ENCODE data around the gene CD82. TPM values are rescaled to one million over a fixed set of nuclear protein-coding genes. Genes with fewer than 3 reads are reported as not detected.
A peak's percentile ranks its signal among the peaks of the same experiment; 100 is the strongest.

Gene CD82
- polyA plus RNA-seq, 1 donor, result 11.4 TPM

GRCh38 chr11:44617671-44618461 lies 52.4 kb downstream of the CD82 start:
- DNase-seq, result no peak

GRCh38 chr11:44618561-44619425 lies 53.3 kb downstream of the CD82 start:
- DNase-seq, result no peak

GRCh38 chr11:44620328-44620725 lies 54.9 kb downstream of the CD82 start:
- no peak for DNase-seq

- DNase-seq, result peak; percentile 62
Observed at GRCh38 chr11:44621140-44621681, 55.7 kb downstream of the CD82 start.

GRCh38 chr11:44621784-44622183 lies 56.3 kb downstream of the CD82 start:
- no peak for DNase-seq

GRCh38 chr11:44622190-44622650 lies 56.8 kb downstream of the CD82 start:
- no peak for DNase-seq

GRCh38 chr11:44622721-44623258 lies 57.3 kb downstream of the CD82 start:
- no peak for DNase-seq

- DNase-seq, result no peak
Observed at GRCh38 chr11:44623341-44623730, 57.9 kb downstream of the CD82 start.

GRCh38 chr11:44623731-44624491 lies 58.4 kb downstream of the CD82 start:
- DNase-seq, result no peak

GRCh38 chr11:44624761-44625221 lies 59.3 kb downstream of the CD82 start:
- DNase-seq, result no peak

- DNase-seq, result no peak
Observed at GRCh38 chr11:44625759-44626523, 60.5 kb downstream of the CD82 start.

GRCh38 chr11:44626645-44627044 lies 61.2 kb downstream of the CD82 start:
- no peak for DNase-seq

GRCh38 chr11:44627165-44627789 lies 61.8 kb downstream of the CD82 start:
- DNase-seq, result no peak

- no peak for DNase-seq
Observed at GRCh38 chr11:44627911-44628729, 62.7 kb downstream of the CD82 start.

- no peak for DNase-seq
Observed at GRCh38 chr11:44628730-44629700, 63.6 kb downstream of the CD82 start.

- no peak for DNase-seq
Observed at GRCh38 chr11:44629732-44630345, 64.4 kb downstream of the CD82 start.

- DNase-seq, result no peak
Observed at GRCh38 chr11:44630511-44631210, 65.2 kb downstream of the CD82 start.

Measured in left kidney (tissue), 2 donors.